ENCODE data around the gene CEP104. TPM values are rescaled to one million over a fixed set of nuclear protein-coding genes. Genes with fewer than 3 reads are reported as not detected.

The CEP104 gene
- total and polyA plus RNA-seq, 2 experiments from 2014 or later = 20.5 to 32.2 TPM

GRCh38 chr1:3774276-3774945 lies 82.6 kb downstream of the CEP104 start:
- no peak overlapping the region for H3K27ac Mint-ChIP-seq
- Histone ChIP-seq H3K4me2 (no peak overlapping the region), H3K36me3 (ENCODE audit: insufficient read depth) (no peaks in the 10 kb centered on the region), H3K27ac (ENCODE audit: low read depth) (no peak overlapping the region), H3K4me3 (no peak overlapping the region), H3K4me1 (ENCODE audit: insufficient read depth) (peaks cover 13% of the 10 kb centered on the region; the same call in 1 of the 2 replicates), H3K27me3 (ENCODE audit: insufficient read depth) (no peaks in the 10 kb centered on the region), H3K9me2 (ENCODE audit: insufficient read depth) (no peaks in the 10 kb centered on the region), H2AFZ (no peak overlapping the region), H3F3A (replicated peaks; ENCODE audit: low read depth) (peaks cover 6% of the 10 kb centered on the region; the same call in 1 of the 2 replicates), H4K20me1 (replicated peaks; ENCODE audit: insufficient read depth) (no peaks in the 10 kb centered on the region; the same call in 1 of the 2 replicates), H3K79me2 (replicated peaks; ENCODE audit: insufficient read depth) (no peaks in the 10 kb centered on the region)
- no peak for TF ChIP-seq REST (IDR thresholded peaks at IDR 0.05; ENCODE audit: unreplicated experiment)
- no peak for TF ChIP-seq ZNF114 (CRISPR knock-in tag; IDR thresholded peaks at IDR 0.05)
- TF ChIP-seq CREB1 (CRISPR knock-in tag; IDR thresholded peaks at IDR 0.05; ENCODE audit: low read depth) = no peak
- TF ChIP-seq ZNF462 (CRISPR knock-in tag; IDR thresholded peaks at IDR 0.05) = no peak
- no peak for TF ChIP-seq POLR2AphosphoS5 (IDR thresholded peaks at IDR 0.05; ENCODE audit: low read depth)
- TF ChIP-seq CTCF (conservative IDR thresholded peaks at IDR 0.05; ENCODE audit: low read depth in 2 of 2) = no peak
- no peak for TF ChIP-seq ZNF331 (CRISPR knock-in tag; IDR thresholded peaks at IDR 0.05; ENCODE audit: low read depth)
- no peak for TF ChIP-seq NANOG (IDR thresholded peaks at IDR 0.05; ENCODE audit: borderline replicate concordance)
- TF ChIP-seq ETS1 (IDR thresholded peaks at IDR 0.05) = no peak
- TF ChIP-seq JUNB (IDR thresholded peaks at IDR 0.05; ENCODE audit: unreplicated experiment) = no peak
- TF ChIP-seq STAT1 (IDR thresholded peaks at IDR 0.05; ENCODE audit: unreplicated experiment) = no peak
- TF ChIP-seq EZH2phosphoT487 (IDR thresholded peaks at IDR 0.05; ENCODE audit: unreplicated experiment) = no peak
- TF ChIP-seq EZH2 (IDR thresholded peaks at IDR 0.05; ENCODE audit: low read depth, unreplicated experiment) = no peak
- peaks cover 19% of the 10 kb centered on the region for H3K4me1 Mint-ChIP-seq
- H3K4me3 Mint-ChIP-seq = no peak overlapping the region
- no peak for DNase-seq (ENCODE audit: low spot score)
- no peaks in the 10 kb centered on the region for H3K9me3 Mint-ChIP-seq
- H3K36me3 Mint-ChIP-seq (ENCODE audit: low read depth) = peaks cover 4% of the 10 kb centered on the region
- peaks cover 17% of the 10 kb centered on the region for H3K27me3 Mint-ChIP-seq (ENCODE audit: insufficient read depth, low read depth, poor library complexity)
- ATAC-seq = no peak

All from GM23338 (cell line).